Testis (tissue), 3 donors: ENCODE results near the gene ALOXE3. TPM values are rescaled to one million over a fixed set of nuclear protein-coding genes. Genes with fewer than 3 reads are reported as not detected.
A peak's percentile ranks its signal among the peaks of the same experiment; 100 is the strongest.

Source experiments
- DNase-seq: peaks from one replicate; pipeline ENCODE4 v3.0.0-alpha.2; 2019
- H3K27ac ChIP-seq, 2 donors: fragments of 200-600 bp; sonication (generic); one replicate each; pipeline ENCODE4 v1.5.1; 2019
- H3K27me3 ChIP-seq: fragments of 200-600 bp; sonication (generic); one replicate; pipeline ENCODE4 v1.5.1; 2019
- H3K36me3 ChIP-seq: fragments of 200-600 bp; sonication (generic); one replicate; pipeline ENCODE4 v1.5.1; 2017; ENCODE audit warnings: low read depth; ENCODE audit errors: missing control alignments
- H3K4me1 ChIP-seq: fragments of 200-600 bp; sonication (generic); one replicate; pipeline ENCODE4 v1.5.1; 2019
- H3K4me3 ChIP-seq, 2 donors: fragments of 200-600 bp; sonication (generic); one replicate each; pipeline ENCODE4 v1.5.1; 2017 to 2019
- H3K9me3 ChIP-seq: fragments of 200-600 bp; sonication (generic); one replicate; pipeline ENCODE4 v1.5.1; 2017
- POLR2A ChIP-seq: fragments of 450-650 bp; IDR thresholded peaks from one replicate; pipeline ENCODE4 v1.6.1; 2017; ENCODE audit warnings: antibody characterized with exemption, mild to moderate bottlenecking, moderate library complexity
- WGBS, 2 donors: methylation state at CpG; one replicate each; pipeline ENCODE4 v1.1.5; 2018; 5-methylcytosine and 5-hydroxymethylcytosine counted together
- intact Hi-C: fragments of 100-400 bp; cut with DNase I; formaldehyde crosslinking; loops from one replicate; pipeline ENCODE4 v1.15.1; 2023; ENCODE audit warnings: low total_unique reads
- polyA plus RNA-seq: library from polyadenylated mRNA; stranded (reverse); fragments of 350-450 nt; fragmentation: Illumina TruSeq; extraction: RNeasy Lipid Tissue Mini Kit (QIAGEN cat#74804); gene quantifications from one replicate; pipeline ENCODE4 v1.2.3, GENCODE V29; 2014; ENCODE audit warnings: low read depth, low replicate concordance; ENCODE audit not compliant: insufficient read depth
- total RNA-seq, 2 donors: library from RNA; depleted of rRNA; stranded (reverse); fragments of >200 nt; gene quantifications; one replicate each; pipeline ENCODE4 v1.2.3, GENCODE V29; 2016
- TF ChIP-seq, protein P1 (sequence below), 3 experiments: fragments of 450-650 bp in 2 of 3; fragments of 200-600 bp in 1 of 3; sonication (generic) in 1 of 3; IDR thresholded peaks; one replicate each; pipeline ENCODE4 v1.5.1; 2016 to 2019; ENCODE audit warnings: antibody characterized with exemption in 3 of 3, mild to moderate bottlenecking in 2 of 3, moderate library complexity in 1 of 3

The ALOXE3 gene
- total and polyA plus RNA-seq, 3 donors from 2014 or later: 2.2 to 4.3 (median 2.7) TPM

DNA sequence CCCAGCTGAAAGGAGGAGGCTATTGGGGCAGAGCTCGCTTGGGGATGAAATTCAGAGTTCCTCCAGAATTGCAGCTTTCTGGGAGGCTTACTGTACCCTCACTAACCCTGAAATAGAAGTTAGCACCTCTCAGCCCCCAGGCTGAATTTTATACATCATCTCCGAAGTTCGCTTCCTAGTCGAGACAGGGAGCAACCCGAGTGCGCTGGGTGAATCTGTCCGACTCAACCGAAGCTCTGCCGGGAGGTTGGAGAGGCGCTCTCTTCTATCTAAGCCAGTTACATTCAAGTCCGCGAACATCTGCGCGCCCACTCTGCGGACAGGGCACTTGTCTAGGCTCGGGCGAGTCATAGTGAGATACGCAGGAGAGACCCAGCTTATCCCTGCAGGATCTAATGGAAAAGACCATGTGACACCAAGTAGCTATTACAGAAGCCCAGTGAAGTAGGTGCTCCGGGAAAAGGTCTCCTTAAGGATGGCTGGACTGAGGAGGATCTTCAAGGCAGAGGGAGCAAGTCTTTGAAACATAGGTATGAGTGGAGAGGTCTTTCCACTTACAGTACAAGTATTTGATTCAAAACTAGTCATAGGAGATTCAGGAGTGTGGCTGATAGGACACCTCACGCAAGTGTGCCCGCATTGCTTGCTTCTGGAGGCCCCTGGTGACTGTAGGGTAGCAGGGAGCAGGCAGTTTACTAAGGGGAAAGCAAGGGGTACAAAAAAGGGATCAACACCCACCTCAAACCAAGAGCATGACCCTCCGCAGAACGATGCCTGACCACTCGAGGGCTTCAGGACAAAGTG, 6.2 kb upstream of the ALOXE3 start:
- H3K4me3 ChIP-seq: peak overlapping the region in 1 of 2 donors; percentile 69
- no peak for TF ChIP-seq POLR2A
- TF ChIP-seq, protein P1, sequence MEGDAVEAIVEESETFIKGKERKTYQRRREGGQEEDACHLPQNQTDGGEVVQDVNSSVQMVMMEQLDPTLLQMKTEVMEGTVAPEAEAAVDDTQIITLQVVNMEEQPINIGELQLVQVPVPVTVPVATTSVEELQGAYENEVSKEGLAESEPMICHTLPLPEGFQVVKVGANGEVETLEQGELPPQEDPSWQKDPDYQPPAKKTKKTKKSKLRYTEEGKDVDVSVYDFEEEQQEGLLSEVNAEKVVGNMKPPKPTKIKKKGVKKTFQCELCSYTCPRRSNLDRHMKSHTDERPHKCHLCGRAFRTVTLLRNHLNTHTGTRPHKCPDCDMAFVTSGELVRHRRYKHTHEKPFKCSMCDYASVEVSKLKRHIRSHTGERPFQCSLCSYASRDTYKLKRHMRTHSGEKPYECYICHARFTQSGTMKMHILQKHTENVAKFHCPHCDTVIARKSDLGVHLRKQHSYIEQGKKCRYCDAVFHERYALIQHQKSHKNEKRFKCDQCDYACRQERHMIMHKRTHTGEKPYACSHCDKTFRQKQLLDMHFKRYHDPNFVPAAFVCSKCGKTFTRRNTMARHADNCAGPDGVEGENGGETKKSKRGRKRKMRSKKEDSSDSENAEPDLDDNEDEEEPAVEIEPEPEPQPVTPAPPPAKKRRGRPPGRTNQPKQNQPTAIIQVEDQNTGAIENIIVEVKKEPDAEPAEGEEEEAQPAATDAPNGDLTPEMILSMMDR (IDR thresholded peaks at IDR 0.05): no peak
- WGBS, 2 donors: 2 to 3% methylated on average over 17 to 24 of the region's 24 CpGs
- intact Hi-C loops: loop anchor here (10.0 kb wide), 1 partner anchor 60 kb away; no protein-coding TSS in a partner anchor
- no peaks in the 10 kb centered on the region for H3K36me3 ChIP-seq
- H3K27me3 ChIP-seq: no peaks in the 10 kb centered on the region
- H3K27ac ChIP-seq: no peak overlapping the region
- no peaks in the 10 kb centered on the region for H3K9me3 ChIP-seq
- H3K4me1 ChIP-seq: peaks cover 43% of the 10 kb centered on the region
- no peak for DNase-seq

DNA sequence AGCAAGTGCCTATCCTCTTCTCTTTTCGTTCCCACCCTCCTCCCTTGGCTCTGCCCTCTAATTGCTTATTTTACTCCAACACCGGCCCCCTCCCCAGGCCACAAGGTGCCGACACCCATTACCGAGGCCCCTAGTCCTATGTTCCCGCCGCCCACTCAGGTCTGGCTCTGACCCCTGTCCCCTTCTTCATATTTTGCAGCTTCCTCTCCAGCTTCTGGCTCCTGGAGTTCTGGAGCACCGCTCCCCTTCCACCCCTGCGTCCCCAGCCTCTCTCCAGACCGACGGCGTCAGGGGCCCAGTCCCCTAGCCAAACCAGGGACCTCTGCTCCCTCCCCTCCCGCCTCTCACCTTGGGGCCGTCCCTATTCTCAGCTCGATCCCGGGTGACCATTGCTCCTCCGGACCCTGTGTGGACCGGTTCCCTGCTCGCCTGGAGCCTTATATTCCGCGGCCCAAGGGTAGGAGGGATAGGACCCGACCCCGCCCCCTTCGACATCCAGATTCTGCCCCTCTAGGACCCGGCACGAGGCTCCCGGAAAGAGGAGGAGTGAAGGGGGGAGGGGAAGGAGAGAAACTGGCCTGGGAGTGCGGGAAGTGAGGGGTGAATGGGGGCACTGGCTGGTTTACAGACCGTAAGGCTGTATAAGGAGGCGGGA, 5.5 kb upstream of the ALOXE3 start, which contains the start of gene HES7:
TSS of gene HES7 (minus strand) at position 412 of the 655 bp plus-strand sequence. CDS start at position 390, 22 bp downstream.
- WGBS, 2 donors: 1% methylated on average over 17 to 29 of the region's 29 CpGs
- TF ChIP-seq, protein P1 (IDR thresholded peaks at IDR 0.05): no peak
- TF ChIP-seq POLR2A: no peak
- H3K36me3 ChIP-seq: no peaks in the 10 kb centered on the region
- H3K4me3 ChIP-seq: peak within 1 kb of the TSS; percentile 54 to 69
- no peaks in the 10 kb centered on the region for H3K9me3 ChIP-seq
- intact Hi-C loops: loop anchor here (10.0 kb wide), 1 partner anchor 61 kb away; no protein-coding TSS in a partner anchor
- H3K27me3 ChIP-seq: no peaks in the 10 kb centered on the region
- H3K27ac ChIP-seq: no peak within 1 kb of the TSS
- H3K4me1 ChIP-seq: peaks cover 43% of the 10 kb centered on the region
- no peak for DNase-seq

DNA sequence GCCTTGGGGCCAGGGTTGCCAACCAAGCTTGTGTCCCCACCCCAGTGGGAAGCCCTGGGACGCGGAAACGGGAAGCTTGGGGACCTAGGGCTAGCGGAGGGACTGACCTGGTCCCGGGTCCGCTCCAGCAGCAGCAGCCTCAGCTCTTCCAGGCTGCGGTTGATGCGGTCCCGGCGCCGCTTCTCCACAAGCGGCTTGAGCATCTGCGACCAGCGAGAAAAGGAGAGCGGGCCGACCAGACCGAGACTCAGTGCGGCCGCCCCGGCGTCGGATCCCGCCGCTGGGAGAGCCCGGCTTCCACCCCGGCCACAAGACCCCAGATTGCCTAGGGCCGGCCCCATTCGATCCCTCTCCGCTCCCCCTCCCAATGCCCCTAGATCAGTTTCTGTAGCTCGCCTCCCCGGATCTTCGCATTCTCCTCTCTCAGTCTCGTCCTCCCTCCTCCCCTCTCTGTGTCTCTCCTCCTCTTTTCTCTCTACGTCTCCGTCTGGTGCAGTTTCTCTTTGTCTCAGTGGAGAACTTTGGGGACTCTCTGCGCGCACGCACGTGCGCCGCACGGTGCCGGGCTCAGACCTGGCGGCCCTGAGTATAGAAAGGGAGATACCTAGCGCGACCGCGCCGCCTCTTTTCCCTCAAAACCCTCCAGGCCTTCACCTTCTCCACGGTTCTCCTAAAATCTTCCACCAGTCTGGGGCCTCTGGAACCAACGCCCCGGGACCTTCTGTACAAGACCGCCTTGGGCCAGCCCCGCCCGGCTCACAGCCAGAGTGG, 4.8 kb upstream of the ALOXE3 start:
- Histone ChIP-seq H3K9me3 (no peaks in the 10 kb centered on the region), H3K27me3 (no peaks in the 10 kb centered on the region), H3K4me3 (peak overlapping the region; percentile 54 to 62), H3K4me1 (peaks cover 48% of the 10 kb centered on the region), H3K36me3 (no peaks in the 10 kb centered on the region), H3K27ac (no peak overlapping the region)
- WGBS, 2 donors: 0 to 1% methylated on average over 34 to 55 of the region's 55 CpGs
- intact Hi-C loops: loop anchor here (10.0 kb wide), 1 partner anchor 62 kb away; no protein-coding TSS in a partner anchor
- no peak for DNase-seq
- TF ChIP-seq POLR2A: no peak
- TF ChIP-seq, protein P1 (IDR thresholded peaks at IDR 0.05): no peak

DNA sequence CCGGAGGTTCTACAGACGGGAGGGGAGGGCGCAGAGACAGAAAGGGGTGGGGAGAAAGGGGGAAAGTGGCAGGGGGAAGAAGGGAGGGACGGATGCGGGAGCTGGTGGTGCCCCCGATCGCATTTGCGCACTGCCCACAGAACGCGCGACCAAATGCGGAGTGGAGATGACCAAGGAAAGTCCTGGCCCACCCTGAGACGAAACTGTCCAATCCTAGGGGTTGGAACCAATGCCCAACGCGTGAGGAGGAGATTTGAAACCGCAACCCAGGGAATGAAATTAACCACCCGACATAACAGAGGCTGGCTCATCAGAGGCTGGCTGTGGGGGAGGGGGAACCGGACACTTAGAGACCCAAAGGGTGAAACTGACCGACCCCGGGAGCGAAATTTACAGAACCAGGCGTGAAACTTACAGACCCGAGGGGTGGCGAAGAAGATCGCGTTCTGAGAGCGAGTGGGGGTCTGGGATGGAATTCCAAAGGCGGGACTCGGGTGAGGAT, 4.2 kb upstream of the ALOXE3 start:
- H3K9me3 ChIP-seq: no peaks in the 10 kb centered on the region
- H3K27me3 ChIP-seq: no peaks in the 10 kb centered on the region
- TF ChIP-seq POLR2A: no peak
- TF ChIP-seq, protein P1 (IDR thresholded peaks at IDR 0.05): no peak
- no peaks in the 10 kb centered on the region for H3K36me3 ChIP-seq
- peaks cover 52% of the 10 kb centered on the region for H3K4me1 ChIP-seq
- peak overlapping the region in 1 of 2 donors; percentile 4 for H3K27ac ChIP-seq
- WGBS, 2 donors: 1% methylated on average over 29 of the region's 29 CpGs
- H3K4me3 ChIP-seq: peak overlapping the region; percentile 54 to 62
- intact Hi-C loops: loop anchor here (10.0 kb wide), 1 partner anchor 62 kb away; no protein-coding TSS in a partner anchor
- DNase-seq: no peak
